ENCODE measurements around the gene GOLGA8O.
"Not testable (repeated sequence)": the region's sequence is repeated elsewhere in the genome, so short reads cannot be mapped to it uniquely, and the experiment has no call there.

Gene GOLGA8O

GRCh38 chr15:32455534-32455933 lies at the start of gene GOLGA8O:
TSS of gene GOLGA8O (minus strand) at chr15:32455634. CDS start at chr15:32455536, 98 bp downstream.
- DNase-seq (ENCODE audit: low read depth in 1 of 2, low spot score in 1 of 2); in situ Hi-C loops (cut with HindIII; ENCODE audit: low pct_unique_long_range_greater_than_20kb, low sequenced_read_pairs): not testable (repeated sequence)

- DNase-seq (ENCODE audit: low read depth in 1 of 2, low spot score in 1 of 2); in situ Hi-C loops (cut with HindIII; ENCODE audit: low pct_unique_long_range_greater_than_20kb, low sequenced_read_pairs): not testable (repeated sequence)
Measured at GRCh38 chr15:32504152-32504811, 48.8 kb upstream of the GOLGA8O start.

GRCh38 chr15:32502946-32503345 lies 47.5 kb upstream of the GOLGA8O start:
- not testable (repeated sequence) for DNase-seq (ENCODE audit: low read depth in 1 of 2, low spot score in 1 of 2)

GRCh38 chr15:32492768-32493167 lies 37.3 kb upstream of the GOLGA8O start:
- DNase-seq (ENCODE audit: low read depth in 1 of 2, low spot score in 1 of 2); in situ Hi-C loops (cut with HindIII; ENCODE audit: low pct_unique_long_range_greater_than_20kb, low sequenced_read_pairs): not testable (repeated sequence)

More at GRCh38 chr15:32502946-32503345, 47.5 kb upstream of the GOLGA8O start:
- in situ Hi-C loops (cut with HindIII; ENCODE audit: low pct_unique_long_range_greater_than_20kb, low sequenced_read_pairs) = not testable (repeated sequence)

- in situ Hi-C loops (cut with HindIII; ENCODE audit: low pct_unique_long_range_greater_than_20kb, low sequenced_read_pairs); DNase-seq (ENCODE audit: low read depth in 1 of 2, low spot score in 1 of 2): not testable (repeated sequence)
Measured at GRCh38 chr15:32486474-32486873, 31.0 kb upstream of the GOLGA8O start.

- in situ Hi-C loops (cut with HindIII; ENCODE audit: low pct_unique_long_range_greater_than_20kb, low sequenced_read_pairs) = not testable (repeated sequence)
Measured at GRCh38 chr15:32483377-32483776, 27.9 kb upstream of the GOLGA8O start.

GRCh38 chr15:32481683-32482082 lies 26.2 kb upstream of the GOLGA8O start:
- in situ Hi-C loops (cut with HindIII; ENCODE audit: low pct_unique_long_range_greater_than_20kb, low sequenced_read_pairs); DNase-seq (ENCODE audit: low read depth in 1 of 2, low spot score in 1 of 2): not testable (repeated sequence)

More at GRCh38 chr15:32483377-32483776, 27.9 kb upstream of the GOLGA8O start:
- DNase-seq (ENCODE audit: low read depth in 1 of 2, low spot score in 1 of 2) = not testable (repeated sequence)

- DNase-seq (ENCODE audit: low read depth in 1 of 2, low spot score in 1 of 2); in situ Hi-C loops (cut with HindIII; ENCODE audit: low pct_unique_long_range_greater_than_20kb, low sequenced_read_pairs): not testable (repeated sequence)
Measured at GRCh38 chr15:32468076-32468475, 12.6 kb upstream of the GOLGA8O start.

- DNase-seq (ENCODE audit: low read depth in 1 of 2, low spot score in 1 of 2); in situ Hi-C loops (cut with HindIII; ENCODE audit: low pct_unique_long_range_greater_than_20kb, low sequenced_read_pairs): not testable (repeated sequence)
Measured at GRCh38 chr15:32440445-32440977, 14.9 kb downstream of the GOLGA8O start.

- in situ Hi-C loops (cut with HindIII; ENCODE audit: low pct_unique_long_range_greater_than_20kb, low sequenced_read_pairs); DNase-seq (ENCODE audit: low read depth in 1 of 2, low spot score in 1 of 2): not testable (repeated sequence)
Measured at GRCh38 chr15:32434102-32434963, 21.1 kb downstream of the GOLGA8O start.

GRCh38 chr15:32427635-32428034 lies 27.8 kb downstream of the GOLGA8O start:
- in situ Hi-C loops (cut with HindIII; ENCODE audit: low pct_unique_long_range_greater_than_20kb, low sequenced_read_pairs); DNase-seq (ENCODE audit: low read depth in 1 of 2, low spot score in 1 of 2): not testable (repeated sequence)

- in situ Hi-C loops (cut with HindIII; ENCODE audit: low pct_unique_long_range_greater_than_20kb, low sequenced_read_pairs); DNase-seq (ENCODE audit: low read depth in 1 of 2, low spot score in 1 of 2): not testable (repeated sequence)
Measured at GRCh38 chr15:32426511-32426910, 28.9 kb downstream of the GOLGA8O start.

- in situ Hi-C loops (cut with HindIII; ENCODE audit: low pct_unique_long_range_greater_than_20kb, low sequenced_read_pairs); DNase-seq (ENCODE audit: low read depth in 1 of 2, low spot score in 1 of 2): not testable (repeated sequence)
Measured at GRCh38 chr15:32407903-32408302, 47.5 kb downstream of the GOLGA8O start.

GRCh38 chr15:32403192-32403591 lies 52.2 kb downstream of the GOLGA8O start, which contains the start of gene GOLGA8K:
TSS of gene GOLGA8K (minus strand) at chr15:32403292. CDS start at chr15:32403194, 98 bp downstream.
- DNase-seq (ENCODE audit: low read depth in 1 of 2, low spot score in 1 of 2); in situ Hi-C loops (cut with HindIII; ENCODE audit: low pct_unique_long_range_greater_than_20kb, low sequenced_read_pairs): not testable (repeated sequence)

GRCh38 chr15:32396522-32396921 lies 58.9 kb downstream of the GOLGA8O start:
- in situ Hi-C loops (cut with HindIII; ENCODE audit: low pct_unique_long_range_greater_than_20kb, low sequenced_read_pairs) = not testable (repeated sequence)

More at GRCh38 chr15:32396522-32396921, 58.9 kb downstream of the GOLGA8O start:
- DNase-seq (ENCODE audit: low read depth in 1 of 2, low spot score in 1 of 2) = not testable (repeated sequence)

Measured in T47D (cell line).